NK-92 (cell line): ENCODE measurements around the gene PORCN.

Source experiments
- DNase-seq: peaks from one replicate; lab custom pipeline; 2025; ENCODE audit not compliant: unreplicated experiment; lab: John Stamatoyannopoulos, UW

PORCN gene

DNA sequence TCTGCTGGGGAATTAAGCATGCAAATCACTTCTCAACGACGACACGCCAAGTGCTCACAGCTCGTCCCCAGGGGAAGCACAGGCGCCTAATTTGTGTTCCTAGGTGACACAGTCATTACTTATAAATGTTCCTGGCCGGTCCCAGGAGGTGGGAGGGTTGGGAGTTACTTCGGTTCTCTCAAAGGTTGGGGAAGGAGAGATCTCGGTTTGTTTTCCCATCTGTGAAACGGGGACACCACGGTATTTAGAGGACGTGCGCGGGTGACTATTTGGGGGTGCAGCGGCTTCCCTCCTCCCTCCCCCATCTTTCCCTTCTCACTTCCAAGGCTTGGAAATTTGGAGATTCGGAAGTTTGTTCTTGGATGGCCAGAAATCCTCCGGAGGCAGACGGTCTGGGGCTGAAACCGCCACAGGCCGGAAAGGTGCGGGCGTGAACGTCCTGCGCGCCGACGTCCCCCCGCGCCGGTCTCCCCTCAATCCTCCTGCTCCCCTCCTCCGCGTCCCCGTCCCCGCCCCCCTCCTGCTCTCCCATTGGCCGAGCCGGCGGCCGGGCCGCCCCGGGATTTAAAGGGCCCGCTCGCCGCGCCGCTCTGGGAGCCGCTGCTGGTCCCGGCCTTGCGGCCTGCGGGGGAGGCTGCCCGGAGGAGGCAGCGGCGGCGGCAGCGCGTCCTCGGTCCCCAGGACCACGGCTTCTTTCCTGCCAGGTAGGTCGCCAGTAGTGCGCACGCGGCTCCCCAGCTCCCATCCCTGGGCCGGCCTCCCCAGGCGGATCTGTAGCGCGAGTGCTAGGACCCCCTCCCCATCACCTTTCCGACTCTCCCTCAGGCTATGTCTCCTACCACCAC, at the start of gene PORCN:
Gene PORCN (plus strand): TSS at position 593 of the 845 bp plus-strand sequence. CDS start 829 bp downstream, outside the sequence.
- no peak for DNase-seq

DNA sequence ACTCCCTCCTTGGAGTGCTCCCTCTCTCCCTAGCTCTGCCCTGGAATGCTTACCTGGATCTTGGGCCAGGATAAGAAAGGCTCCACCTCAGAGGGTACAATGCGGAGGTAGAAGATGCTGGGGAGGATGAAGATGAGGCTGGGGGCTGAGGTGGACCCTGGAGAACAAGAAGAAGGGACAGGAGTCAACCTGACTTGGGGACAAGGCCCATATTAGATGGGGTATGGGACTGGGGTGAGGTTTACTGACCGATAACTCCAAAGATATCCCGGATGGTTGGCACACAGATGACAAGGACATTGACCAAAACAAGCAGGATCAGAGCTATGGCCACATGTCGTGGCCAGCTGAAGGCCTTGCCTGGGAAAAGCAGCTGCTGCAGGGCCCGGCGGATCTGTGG, 49.3 kb upstream of the PORCN start:
- DNase-seq, result no peak

DNA sequence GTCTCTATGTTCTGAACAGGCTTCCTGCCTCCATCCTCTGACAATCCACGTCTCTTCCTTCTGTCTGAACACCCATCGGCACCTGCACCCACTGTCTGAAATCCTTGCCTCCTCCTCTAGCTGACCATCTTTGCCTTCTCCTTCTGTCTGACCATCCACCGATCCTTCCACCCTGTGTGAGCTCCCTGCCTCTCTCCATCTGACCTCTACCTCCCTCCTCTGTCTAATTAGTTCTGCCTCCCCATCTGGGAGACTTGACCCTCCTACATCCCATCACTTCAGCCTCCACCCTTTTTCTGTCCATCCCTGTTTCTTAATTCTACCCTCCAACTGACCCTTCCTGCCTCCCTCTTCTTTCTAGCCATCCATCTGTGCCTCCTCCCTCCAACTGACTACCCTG, 48.8 kb upstream of the PORCN start:
- DNase-seq, result no peak

DNA sequence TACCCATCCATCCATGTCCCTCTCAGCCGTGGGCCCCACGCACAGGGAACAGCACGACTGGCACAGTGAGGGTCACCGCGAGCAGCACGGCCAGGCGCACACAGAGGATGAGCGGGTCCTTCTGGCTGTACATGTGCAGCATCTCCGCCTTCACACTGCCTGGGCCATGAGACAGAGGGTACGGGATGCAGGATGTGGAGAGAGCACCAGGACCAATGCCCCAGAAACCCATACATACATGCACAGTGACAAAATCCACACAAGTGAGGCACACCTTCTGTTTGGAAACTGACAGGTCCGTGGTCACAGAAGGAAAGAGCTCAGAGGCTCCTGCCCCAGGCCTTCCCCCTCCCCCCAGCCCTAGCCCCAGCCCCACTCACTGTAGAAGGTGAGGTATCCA, 48.2 kb upstream of the PORCN start:
- DNase-seq, result no peak

DNA sequence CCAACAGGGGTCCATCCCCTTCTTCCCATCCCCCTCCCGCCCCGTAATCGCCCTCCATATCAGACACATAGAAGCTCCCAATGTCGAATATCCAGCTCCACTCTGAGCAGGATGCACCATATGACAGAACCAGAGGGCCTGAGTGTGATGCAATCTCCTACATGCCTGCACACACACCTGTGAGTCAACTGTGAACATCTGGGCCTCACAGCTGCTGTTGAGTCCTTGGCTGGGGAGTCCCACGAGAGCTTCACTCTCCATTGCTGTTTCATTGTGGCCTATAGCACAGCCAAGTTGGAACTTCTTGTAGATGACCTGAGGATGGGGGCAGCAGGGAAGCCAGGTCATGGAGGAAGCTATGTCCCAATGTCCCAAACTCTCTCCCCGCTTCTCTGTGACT, 47.0 kb upstream of the PORCN start:
- no peak for DNase-seq

DNA sequence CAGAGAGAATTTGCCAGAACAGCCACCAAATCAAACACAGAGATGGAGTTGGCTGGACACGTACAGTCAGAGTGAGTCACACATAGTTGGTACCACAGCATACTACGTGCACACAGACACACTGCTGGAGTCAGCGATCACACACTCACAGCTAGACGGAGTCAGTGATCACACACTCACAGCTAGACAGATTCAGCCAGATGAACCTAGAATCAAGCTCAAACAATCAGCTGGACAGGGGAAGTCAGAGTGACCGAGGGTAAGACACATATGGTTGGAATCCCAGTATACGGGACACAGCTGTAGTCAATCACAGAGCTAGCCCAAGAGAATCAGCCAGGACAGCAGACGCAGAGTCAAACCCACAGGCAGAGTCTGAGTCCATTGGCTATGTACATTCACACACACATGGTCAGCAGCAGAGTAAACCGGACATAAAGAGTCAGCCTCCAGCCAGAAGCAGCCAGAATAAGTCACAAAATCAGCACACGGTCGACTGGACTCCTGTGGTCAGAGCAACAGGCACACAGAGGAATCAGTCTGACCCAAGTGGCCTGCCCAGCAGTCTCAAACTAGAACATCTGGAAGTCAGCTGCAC, 43.4 kb upstream of the PORCN start:
- no peak for DNase-seq

DNA sequence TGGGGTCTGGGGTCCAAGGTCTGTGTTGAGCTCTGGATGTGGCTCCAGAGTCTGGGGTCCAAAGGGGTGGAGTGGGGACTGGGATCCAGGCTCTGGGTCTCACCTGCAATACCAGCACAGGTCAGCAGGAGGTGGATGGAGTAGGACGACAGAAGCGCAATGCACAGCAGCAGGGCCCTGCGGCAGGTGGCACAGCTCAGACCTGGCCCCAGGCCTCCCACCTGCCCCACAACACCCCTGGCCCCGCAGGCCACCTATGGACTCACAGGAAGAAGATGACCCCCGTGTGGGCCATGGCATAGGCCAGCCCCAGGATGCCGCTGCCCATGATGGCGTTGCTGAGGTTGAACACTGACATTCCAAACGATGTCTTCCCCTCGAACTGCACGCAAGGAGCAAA, 42.1 kb upstream of the PORCN start:
- no peak for DNase-seq

DNA sequence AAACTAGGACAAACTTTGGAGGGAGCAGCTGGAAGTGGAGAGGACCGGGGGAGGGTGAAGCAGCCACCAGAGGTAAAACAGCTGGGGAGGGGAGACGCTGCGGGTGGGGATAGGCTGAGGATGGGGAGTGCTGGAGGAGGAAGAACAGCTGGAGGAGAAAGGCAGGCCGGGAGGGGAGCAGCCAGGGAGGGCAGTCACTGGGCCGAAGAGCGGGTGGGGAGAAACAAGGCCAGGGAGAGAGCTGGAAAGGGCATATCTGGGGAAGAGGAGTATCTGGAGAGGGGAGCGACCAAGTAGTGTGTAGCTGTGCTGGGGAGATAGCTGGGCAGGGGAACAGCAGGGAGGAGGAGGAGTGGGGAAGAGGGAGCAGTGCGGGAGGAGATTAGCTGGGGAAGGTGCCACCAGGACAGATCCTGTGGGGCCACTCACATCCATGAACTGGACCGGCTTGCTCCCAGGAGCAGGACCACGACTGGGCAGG, 41.5 kb upstream of the PORCN start:
- DNase-seq, result no peak

DNA sequence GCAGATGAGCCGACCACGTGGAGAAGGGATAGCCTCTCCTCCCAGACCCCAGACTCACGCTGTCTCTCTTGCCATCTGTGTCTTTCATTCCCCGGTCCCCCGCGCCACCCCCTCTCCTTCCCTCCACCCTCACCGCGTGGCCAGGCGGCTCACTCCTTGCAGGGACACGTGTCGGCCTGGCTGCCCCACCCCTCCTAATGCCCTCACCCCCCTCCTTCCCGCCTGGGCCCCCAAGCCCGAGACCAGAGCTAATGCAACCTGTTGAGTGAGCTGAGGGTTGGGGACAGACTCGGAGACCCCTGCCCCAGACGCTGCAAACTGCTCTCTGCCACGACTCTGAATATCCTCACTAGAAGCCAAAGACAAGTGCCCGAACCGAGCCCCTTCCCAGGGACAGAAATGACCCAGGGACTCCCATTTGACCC, 40.5 kb upstream of the PORCN start:
- DNase-seq, result no peak

DNA sequence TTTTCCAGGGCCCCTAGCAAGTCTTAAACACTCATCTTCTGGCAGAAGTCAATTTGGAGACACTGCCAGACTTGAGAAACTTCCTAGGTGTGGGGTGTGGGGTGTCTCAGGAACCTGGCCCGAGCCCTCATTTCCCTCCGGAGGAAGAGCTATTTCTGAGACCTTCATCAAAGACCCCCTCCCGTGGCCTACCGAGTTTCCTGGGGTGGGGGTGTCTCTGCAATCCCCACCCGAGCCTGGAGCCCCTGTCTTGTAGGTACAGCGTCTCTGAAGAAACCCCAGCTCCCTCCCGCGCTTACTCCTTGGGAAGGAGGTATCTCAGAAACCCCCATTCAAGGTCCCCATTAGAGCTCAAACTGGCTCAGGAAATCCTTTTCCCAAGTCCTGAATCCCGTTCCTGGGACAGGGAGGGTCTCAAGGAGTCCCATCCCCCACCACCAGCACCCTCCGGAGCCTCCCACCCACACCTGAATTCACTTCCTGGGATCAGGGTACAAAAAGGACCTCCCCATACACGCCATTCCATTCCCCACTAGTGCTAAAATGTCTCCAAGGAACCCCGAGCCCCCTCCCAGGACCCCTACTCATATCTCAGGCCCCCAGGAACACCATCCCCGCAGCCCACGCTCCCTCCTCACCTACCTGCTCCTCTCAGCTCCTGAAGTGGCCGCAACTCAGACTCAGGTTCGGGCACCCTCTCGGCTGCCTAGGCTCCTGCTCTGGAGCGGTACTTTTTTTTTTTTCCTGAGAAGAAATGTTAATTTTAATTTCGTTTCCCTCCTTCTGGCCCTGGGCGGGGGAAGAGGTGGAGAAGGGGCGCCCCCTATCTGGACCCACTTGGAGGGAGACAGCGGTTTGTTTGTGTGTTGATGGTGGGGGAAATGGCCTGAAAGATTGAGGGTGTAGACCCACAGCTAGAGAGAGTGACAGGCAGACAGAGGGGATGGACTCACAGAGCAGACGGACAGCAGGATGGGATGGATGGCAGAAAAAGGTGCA, 39.8 kb upstream of the PORCN start:
- no peak for DNase-seq

DNA sequence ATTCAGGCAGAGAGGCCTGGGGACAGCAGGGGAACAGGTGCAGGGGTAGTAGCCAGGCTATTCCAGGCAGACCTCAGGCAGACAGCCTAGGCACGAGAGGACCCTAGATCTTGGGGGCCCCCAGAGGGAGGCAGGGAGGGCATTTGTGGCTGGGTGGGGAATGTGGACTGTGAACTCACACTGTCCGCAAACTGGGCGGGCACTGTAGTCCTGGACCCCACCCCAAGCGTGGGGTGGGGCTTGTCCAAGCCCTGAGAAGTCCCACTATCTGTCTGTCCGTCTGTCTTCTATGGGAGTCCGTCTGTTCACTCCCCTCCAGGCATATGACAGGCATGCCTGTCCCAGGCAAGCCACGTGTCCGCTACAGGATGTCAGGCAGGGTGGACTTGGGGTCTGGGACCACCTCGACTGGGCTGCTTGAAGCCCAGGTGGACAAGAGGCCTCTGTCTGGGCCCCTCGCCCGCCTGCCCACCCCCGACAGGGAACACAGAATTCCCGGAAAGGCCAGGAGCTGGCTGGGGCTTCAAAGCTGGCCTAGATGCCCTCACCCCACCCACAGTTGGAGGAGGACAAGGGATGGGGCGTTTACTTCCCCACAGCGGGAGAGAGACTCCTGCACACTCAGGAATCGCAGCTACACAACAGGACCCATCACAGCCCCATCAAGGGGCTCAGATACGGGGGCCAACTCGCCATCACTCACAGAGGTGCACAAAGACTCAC, 38.5 kb upstream of the PORCN start, which contains the start of gene SLC38A5:
Gene SLC38A5 (minus strand): TSS at position 151 of the 723 bp plus-strand sequence. CDS start 2,336 bp downstream, outside the sequence.
- DNase-seq, result no peak

DNA sequence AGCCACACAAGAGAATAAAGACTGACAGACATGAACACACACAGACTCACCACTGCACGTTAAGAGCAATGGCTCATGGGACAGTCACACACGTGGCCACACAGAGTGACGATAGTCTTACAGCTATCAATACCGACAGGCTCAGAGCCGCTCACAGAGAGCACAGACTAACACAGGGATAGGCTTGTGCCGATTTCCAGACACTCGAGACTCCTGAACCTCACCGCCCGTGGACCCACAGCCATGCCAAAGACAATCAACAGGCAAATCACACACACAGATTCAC, 38.0 kb upstream of the PORCN start:
- DNase-seq, result no peak

DNA sequence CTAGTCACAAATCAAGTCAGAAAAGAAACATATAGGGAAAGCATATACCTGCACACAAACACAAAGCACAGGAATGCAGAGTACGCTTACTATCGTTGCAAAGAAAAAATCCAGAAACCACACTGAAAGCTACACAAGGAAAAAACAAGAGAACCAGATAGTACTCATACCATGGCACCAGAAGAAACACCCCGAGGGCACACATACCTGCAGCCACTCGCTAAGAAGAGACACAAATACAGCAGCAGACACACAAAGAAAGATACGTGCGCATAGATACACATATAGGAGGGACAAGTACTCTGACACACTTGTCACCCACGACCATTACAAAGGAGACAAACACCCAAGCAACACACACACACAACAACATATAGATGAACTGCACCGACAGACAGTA, 37.3 kb upstream of the PORCN start:
- DNase-seq, result no peak

DNA sequence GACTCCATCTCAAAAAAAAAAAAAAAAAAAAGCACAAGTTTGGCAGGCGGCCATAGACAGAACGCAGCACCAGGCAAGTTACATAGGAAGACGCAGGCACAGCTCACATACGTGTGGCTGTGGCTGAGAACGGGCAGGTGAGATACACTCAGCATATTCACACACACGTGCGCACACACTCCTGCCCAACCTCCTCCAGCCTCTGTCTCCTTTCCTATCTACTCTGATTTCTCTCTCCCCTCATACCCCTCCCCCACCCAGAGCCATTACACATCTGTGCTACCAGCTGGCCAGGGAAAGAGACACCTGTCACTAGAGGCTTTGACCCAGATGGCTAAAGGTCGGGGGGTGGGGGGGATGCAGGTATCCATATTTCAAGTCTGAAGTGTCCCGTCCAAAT, 36.6 kb upstream of the PORCN start:
- DNase-seq, result no peak

DNA sequence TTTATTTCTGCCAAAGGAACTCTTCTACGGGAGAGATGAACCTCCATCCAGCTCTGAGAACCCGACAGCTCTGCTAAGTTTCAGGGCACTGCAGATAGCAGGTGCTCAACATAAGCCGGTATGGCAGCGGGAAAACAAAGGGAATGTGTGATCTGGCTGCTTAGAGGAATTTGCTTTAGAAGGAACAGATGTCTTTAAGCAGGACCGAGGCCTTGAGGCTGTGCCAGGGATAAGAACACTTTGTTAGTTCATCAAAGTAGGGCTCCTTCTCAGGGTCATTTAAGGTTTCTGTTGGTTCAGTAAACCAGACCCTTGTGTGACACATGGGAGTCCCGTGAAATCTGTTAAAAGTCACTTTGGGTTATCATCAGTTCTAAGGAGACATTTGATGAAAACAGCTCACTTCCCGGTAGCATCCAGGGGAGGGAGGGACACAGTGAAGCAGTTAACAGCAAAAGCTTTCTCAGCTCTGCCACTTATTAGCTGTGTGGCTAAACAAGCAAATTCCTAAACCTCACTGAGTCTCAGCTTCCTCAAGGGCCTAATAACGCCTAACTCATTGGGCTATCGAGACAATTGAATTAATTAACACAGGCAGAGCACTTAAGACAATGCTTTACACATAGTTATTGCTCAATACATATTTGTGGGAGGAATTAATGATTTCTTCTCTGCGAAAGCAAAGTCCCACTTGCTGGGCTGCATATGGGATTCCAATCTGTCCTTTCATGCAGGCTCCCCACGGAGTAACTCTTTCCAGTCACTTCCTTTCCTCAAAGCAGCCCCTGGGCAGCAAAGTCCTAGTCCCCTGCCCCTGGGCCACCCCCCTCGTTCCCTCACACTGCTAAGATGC, 35.7 kb upstream of the PORCN start:
- no peak for DNase-seq

DNA sequence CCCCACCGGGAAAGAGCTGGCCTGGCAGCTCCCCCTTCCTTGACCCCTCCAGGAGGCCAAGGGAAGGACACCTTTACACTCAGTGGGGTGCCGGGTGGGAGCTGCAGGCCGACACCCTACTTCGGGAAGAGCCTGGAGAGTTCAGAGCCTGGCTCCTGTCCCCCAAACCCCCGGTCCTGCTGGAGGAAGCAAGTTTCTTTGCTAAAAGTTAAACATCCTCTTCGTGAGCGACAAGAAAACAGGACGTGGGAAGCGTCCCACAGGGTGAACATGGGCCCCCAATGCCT, 35.1 kb upstream of the PORCN start:
- no peak for DNase-seq

DNA sequence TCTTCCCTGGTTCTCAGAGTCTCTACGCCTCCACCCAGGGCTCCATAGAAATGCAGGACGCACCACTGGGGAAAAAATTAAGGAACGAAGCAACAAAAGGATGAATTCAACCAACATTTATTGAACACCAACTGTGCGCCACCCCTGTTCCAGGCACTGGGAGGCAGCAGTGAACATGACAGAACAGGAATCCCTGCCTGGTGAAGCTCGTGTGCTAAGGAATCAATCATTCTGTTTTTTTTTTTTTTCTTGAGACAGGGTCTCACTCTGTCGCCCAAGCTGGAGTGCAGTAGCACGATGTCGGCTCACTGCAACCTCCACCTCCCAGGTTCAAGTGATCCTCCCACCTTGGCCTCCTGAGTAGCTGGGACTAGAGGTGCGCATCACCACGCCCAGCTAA, 34.7 kb upstream of the PORCN start:
- no peak for DNase-seq

DNA sequence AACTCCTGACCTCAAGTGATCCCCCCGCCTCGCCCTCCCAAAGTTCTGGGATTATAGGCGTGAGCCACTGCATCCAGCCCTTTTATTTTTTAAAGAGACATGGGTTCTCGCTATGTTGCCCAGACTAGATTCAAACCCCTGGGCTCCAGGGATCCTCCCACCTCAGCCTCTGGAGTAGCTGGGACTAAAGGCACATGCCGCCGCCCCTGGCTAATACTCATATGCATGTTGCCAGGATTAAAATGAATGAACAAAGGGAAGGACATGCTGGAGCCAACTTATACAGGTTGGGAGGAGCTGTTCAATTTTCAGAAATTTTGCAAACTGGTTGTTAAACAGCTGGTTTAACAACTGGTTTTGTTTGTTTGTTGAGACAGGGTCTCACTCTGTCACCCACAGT, 34.2 kb upstream of the PORCN start:
- DNase-seq, result no peak

DNA sequence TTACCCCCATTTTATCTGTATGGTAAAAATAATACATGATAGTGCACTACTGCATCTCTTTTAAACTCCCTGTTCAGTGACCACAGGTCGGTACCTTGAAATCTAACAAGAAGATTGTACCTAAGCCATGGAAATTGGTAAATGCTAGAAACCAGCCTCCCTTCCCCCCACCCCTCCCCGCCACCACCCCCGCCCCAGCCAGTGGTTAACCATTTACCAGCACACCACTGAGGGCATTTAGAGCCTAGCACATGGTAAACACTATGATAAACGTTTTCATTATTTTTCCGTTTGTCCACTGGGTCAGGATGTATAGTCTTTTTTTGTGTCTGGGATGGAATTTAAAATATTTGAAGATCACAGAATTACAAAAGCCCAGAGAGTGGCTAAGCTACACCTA, 33.5 kb upstream of the PORCN start:
- no peak for DNase-seq
